CD4-positive, alpha-beta T cell treated with Interleukin-10 for 1 hour (primary cell): Measurements from ENCODE around the gene SPATA13.

Source experiments
- DNase-seq: peaks from one replicate; pipeline ENCODE4 v3.0.0-alpha.2; 2020

Gene SPATA13

GRCh38 chr13:24261566-24261965, 101.0 kb downstream of the SPATA13 start:
- DNase-seq = peak; percentile 71

DNA sequence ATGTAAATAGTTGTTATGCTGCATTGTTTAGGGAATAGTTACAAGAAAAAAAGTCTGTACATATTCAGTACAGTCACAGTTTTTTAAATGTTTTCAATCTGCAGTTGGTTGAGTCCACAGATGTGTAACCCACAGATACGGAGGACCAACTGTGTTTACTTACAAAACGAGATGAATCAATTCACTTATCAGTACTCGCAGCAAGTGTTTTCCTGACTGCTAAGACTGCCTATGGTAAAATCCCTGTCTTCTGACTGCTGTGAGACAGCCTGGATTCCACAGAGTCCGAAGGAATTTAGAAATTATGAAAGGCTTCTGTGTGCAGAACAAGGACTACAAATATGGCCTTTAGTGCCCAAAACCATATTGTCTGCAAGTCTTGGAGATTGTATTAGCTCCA, 103.1 kb downstream of the SPATA13 start:
- DNase-seq = no peak

DNA sequence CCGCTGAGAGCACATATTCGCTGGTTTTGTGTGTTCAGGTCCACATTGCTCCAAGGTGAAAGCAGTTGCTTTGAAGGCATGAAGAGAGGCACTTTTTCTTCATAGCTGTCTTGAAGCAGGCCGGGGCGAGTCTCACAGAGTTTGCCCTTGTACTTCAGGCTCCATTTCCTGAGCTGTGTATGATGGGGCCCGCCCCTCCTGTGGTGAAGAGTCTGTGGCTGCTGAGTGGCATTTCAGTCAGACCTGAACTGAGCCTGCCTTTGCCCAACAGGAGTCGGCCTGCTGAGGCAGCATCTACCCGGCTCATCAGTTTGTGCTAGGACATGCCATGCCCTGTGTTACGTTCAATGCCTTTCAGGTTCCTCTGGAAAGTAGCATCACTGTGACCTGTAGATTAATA, 104.5 kb downstream of the SPATA13 start:
- DNase-seq = peak; percentile 87

GRCh38 chr13:24265453-24265852, 104.9 kb downstream of the SPATA13 start:
- DNase-seq = no peak

DNA sequence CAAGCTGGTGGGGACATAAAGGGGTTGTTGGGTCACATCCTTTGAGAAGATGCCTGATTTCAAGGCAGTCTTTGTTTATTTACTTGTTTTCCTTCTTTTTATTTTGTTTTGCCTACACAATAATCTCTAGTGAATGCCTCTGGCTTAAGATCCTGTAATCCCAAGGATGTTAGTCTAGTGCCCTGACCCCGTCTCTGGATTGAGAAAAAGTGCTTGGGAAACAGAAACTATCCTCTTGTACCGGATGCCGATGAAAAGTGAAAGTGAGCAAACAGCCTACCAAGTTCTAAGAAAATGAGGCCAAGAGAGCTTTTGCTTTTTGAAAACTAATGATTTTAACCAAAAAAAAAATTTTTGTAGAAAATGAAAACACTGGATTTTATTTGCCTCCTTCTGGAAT, 106.8 kb downstream of the SPATA13 start:
- DNase-seq = peak; percentile 70

DNA sequence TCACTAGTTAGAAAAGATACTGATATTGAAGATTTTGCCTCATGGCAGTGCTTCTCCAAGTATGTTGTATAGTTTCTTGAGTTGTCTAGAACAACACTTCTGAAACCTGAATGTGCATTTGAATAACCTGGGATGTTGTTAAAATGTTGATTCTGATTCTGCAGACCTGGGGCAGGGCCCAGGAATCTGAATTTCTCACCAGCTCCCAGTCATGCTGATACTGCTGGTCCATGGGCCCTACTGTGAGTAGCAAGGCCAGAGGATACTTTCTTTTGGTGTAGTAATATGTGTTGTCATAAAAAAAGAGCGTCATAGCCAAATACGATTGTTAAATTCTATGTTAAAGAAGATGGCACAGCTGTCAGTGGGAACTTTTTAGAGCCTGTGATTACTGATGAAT, 107.3 kb downstream of the SPATA13 start:
- DNase-seq = no peak

DNA sequence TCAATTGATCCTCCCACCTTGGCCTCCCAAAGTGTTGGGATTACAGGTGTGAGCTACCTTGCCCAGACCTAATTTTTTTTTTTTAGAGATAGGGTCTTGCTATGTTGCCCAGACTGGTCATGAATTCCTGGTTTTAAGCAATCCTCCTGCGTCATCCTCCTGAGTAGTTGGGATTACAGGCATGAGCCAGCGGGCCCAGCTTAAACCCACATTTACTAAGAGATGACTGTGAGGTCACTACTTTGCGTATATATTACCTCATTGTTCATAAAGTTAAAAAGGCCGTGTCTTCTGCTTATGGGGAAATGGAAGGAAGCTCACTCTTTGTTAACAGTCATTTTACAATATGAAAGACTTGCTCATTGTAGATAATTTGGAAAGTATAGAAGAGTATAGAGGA, 109.3 kb downstream of the SPATA13 start:
- no peak for DNase-seq

GRCh38 chr13:24270639-24271141, 110.2 kb downstream of the SPATA13 start:
- DNase-seq = peak; percentile 84

DNA sequence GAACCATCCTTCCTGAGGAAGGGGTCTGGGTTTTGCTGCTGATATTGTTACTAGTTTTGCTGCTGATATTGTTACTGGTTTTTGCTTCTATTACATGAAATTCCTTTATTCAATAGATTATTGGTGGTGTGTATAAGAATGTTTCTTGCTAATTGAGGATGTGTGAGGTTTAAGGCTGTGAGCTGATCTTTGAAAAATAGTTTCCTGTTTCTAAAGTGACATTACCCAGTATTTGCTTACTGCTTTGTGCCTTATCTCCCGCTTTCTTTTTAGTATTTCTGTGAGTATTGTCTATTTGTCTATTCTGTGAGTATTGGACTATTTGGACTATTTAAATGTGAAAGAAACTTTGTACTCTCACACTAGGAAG, 110.7 kb downstream of the SPATA13 start:
- DNase-seq = no peak

- DNase-seq = peak; percentile 89
Measured at GRCh38 chr13:24271601-24272451, 111.3 kb downstream of the SPATA13 start.

GRCh38 chr13:24272452-24273161, 112.1 kb downstream of the SPATA13 start:
- DNase-seq = peak; percentile 42

DNA sequence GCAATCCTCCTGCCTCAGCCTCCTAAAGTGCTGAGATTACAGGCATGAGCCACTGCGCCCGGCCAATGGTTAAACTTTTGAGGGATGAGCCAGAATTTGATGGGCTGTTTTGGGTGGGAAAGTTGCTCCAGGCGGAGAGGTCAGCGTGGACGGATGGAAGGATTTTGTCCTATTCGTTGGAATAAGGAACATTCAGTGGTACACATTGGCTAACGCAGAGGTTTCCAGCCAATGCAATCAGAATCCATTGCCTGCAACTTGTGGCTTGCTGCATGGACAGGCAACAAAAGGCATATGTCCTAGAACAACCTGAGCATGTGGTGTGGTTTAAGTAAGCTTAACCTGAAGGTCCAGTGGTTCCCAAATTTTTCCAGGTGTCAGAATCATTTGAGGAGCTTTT, 113.4 kb downstream of the SPATA13 start:
- no peak for DNase-seq

GRCh38 chr13:24274452-24275021, 114.0 kb downstream of the SPATA13 start:
- DNase-seq = peak; percentile 88

DNA sequence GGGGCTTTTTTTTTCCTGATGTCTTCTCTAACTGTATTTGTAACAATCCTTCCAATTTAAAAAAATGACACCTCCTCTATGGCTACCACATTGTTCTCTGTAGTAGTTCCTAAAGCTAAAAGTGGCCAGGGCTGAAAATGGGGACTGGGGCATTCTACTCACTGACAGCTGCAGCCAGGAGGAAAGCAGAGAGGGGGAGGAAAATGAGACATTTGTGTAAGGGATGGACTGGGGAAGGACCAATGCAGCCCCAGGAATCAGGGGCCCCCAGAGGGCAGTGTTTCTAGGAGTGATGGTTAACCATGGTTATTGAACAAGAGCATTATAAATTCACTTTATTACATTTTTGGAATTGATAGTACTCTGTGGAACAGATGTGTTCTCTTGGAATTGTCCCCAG, 114.5 kb downstream of the SPATA13 start:
- no peak for DNase-seq

DNA sequence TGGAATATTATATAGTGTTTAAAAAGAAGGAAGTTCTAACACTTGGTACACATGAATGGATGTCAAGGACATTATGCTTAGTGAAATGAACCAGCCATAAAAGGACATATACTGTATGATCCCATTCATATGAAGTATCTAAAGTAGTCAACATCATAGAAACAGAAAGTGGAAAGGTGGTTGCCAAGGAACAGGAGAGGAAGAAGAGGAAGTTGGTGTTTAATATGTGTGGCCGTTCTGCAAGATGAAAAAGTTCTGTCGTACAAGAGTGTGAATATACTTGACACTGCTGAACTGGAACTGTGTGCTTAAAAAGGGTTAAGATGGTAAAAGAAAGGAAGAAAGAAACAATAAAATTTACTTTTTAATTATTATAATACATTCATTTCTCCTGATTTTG, 115.8 kb downstream of the SPATA13 start:
- DNase-seq = peak; percentile 68

GRCh38 chr13:24276861-24277260, 116.3 kb downstream of the SPATA13 start:
- no peak for DNase-seq

GRCh38 chr13:24277761-24278160, 117.2 kb downstream of the SPATA13 start:
- no peak for DNase-seq

DNA sequence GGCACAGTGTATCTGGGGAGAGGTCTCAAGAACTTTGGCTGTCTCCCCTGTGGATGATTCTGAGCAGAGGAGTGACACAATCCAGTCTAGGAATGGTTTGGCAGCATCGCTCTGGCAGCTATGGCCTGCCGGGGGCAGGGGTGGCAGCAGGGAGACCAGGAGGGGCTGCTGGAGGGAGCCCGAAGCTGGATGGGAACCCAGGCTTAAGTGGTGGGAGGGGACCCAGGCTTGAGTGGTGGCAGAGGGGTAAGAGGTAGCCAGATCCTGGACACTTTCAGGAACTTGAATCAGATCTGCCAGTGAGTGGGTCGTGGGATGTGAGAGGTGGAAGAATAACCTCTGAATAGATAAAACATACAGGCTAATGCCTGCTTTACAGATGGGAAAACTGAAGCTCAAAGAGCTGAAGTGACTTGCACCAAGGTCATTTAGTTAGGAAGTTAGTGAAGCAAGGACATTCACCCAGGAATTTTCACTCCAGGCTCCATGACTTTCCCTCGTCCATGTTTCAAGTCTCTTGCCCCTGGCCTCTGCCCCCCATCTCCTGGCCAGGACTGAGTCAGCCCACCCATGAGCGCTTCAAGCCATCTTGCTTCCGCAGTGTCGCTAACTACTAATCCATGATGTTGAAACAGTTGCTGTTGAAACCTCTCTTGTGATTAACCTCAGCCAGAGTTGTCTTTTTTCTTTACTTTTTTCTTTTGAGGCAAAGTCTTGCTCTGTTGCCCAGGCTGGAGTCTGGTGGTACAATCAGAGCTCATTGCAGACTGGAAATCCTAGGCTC, 119.0 kb downstream of the SPATA13 start:
- DNase-seq = no peak

- no peak for DNase-seq
Measured at GRCh38 chr13:24280720-24281119, 120.2 kb downstream of the SPATA13 start.

GRCh38 chr13:24281188-24282008, 120.9 kb downstream of the SPATA13 start:
- no peak for DNase-seq

DNA sequence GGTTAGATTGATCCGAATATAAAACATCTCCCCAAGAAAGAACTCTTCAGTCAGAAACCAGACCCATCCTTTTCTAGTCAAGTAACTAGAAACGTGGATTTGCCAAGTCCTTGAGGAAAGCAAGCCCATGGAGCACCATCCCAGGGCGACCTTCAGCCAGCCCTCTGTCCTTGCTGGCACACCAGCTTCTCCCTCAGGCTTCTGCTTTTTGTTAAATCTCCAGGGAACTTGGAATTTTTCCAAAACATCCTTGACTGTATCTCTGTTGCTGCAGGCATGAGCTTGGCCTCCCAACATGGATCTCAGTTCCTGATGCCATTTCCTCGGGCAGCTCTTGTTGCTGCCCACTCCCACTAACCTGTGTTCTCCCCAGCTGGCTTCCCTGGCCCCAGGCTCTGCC, 121.7 kb downstream of the SPATA13 start:
- DNase-seq = no peak
